Heart left ventricle (tissue), 13 donors: ENCODE measurements around the gene BAIAP2.

Experiments
- CTCF ChIP-seq, 12 donors: fragments of 200-600 bp; sonication (generic) in 4 of 12; IDR thresholded peaks; one replicate each; pipeline versions ENCODE4 v1.5.0 to v1.8.0; 2018 to 2022; ENCODE audit warnings: antibody characterized with exemption in 12 of 12, mild to moderate bottlenecking in 5 of 12
- POLR2A ChIP-seq, 2 donors: fragments of 450-650 bp; IDR thresholded peaks; one replicate each; pipeline ENCODE4 v1.6.1; 2017; ENCODE audit warnings: antibody characterized with exemption in 2 of 2, mild to moderate bottlenecking in 2 of 2, moderate library complexity in 2 of 2
- donor health status: ischemic (EF 13 %, LVEDD 7.1; RV severe dilation, severe dysfunction).
- donor health status: DM: no; HTN: yes; CAD: no.
- donor health status: DM: no; HTN: no; CAD: no.
- donor health status: ischemic (EF 25% LVEDD 6.9; RV normal size, moderate dysfunction).
- donor health status: ischemic (EF 25% LVEDD 5.7; RV mildly dilated, moderate dysfunction).
- donor health status: ischemic (EF 35%, LVEDD 5.7; RV mildly dilated, moderate dysfunction).
- donor health status: nonischemic (EF 11% LVEDD 7.7; RV severe dilation, severe dysfunction).
- donor health status: DM: yes; HTN: yes; CAD: no.
- donor health status: PGD.
- donor health status: ischemic (EF 29% LVEDD 5.4; RV normal size, mild dysfunction).
- donor health status: nonischemic (EF 23%, LVEDD 6.1; RV moderate dilation, normal function).

GRCh38 chr17:81029859-81030258 is 5.1 kb upstream of the BAIAP2 start:
- no peak for TF ChIP-seq POLR2A (IDR thresholded peaks at IDR 0.05)
- no peak for TF ChIP-seq CTCF (IDR thresholded peaks at IDR 0.05)
